K562 (cell line): ENCODE data around the gene CACNB1. TPM values are rescaled to one million over a fixed set of nuclear protein-coding genes. Genes with fewer than 3 reads are reported as not detected.

Experiments used
- CREB5 ChIP-seq: fragments of 250-450 bp; sonication (Bioruptor Pico); IDR thresholded peaks from 2 replicates; pipeline ENCODE4 v1.5.0; 2020; ENCODE audit warnings: mild to moderate bottlenecking
- CTCF ChIP-seq, 3 experiments: IDR thresholded peaks in 2 of 3; conservative IDR thresholded peaks in 1 of 3; 2 replicates each; pipeline ENCODE4 v1.5.1; 2011 to 2012; ENCODE audit warnings: low read length in 3 of 3, mild to moderate bottlenecking in 3 of 3, control low read depth in 2 of 3, improper control_type of control experiment in 1 of 3, inconsistent platforms in 1 of 3, low read depth in 1 of 3, mixed read lengths in 1 of 3, moderate library complexity in 1 of 3; ENCODE audit not compliant: insufficient read depth in 2 of 3
- HES1 ChIP-seq: fragments of 450-650 bp; IDR thresholded peaks from 2 replicates; pipeline ENCODE4 v1.6.1; 2016; ENCODE audit warnings: low read depth, mild to moderate bottlenecking, moderate library complexity
- MAZ ChIP-seq, 2 experiments: fragments of 450-650 bp in 1 of 2; sonication (generic) in 1 of 2; formaldehyde crosslinking; IDR thresholded peaks in 1 of 2; conservative IDR thresholded peaks in 1 of 2; 2 replicates each; pipeline versions ENCODE4 v1.4.0 to v1.5.0; 2020; ENCODE audit warnings: mild to moderate bottlenecking in 1 of 2, missing genetic modification reagents in 1 of 2
- PRPF4 ChIP-seq: fragments of 200-400 bp; formaldehyde crosslinking; IDR thresholded peaks from one replicate; pipeline ENCODE4 v1.6.1; 2017; ENCODE audit warnings: low read length, low read depth, mild to moderate bottlenecking; ENCODE audit not compliant: insufficient read depth, poor library complexity, severe bottlenecking
- RAD21 ChIP-seq, 2 experiments: fragments of 250-450 bp in 1 of 2; fragments of 450-650 bp in 1 of 2; sonication (Bioruptor Pico) in 1 of 2; formaldehyde crosslinking in 1 of 2; IDR thresholded peaks in 1 of 2; conservative IDR thresholded peaks in 1 of 2; 2 replicates each; pipeline versions ENCODE4 v1.4.0 to v1.8.0; 2020 to 2022; ENCODE audit warnings: mild to moderate bottlenecking in 2 of 2, moderate library complexity in 1 of 2
- RB1 ChIP-seq: fragments of 450-650 bp; IDR thresholded peaks from 2 replicates; pipeline ENCODE4 v1.6.1; 2017; ENCODE audit warnings: low read depth, mild to moderate bottlenecking
- REST ChIP-seq, 2 experiments: fragments of 450-650 bp; formaldehyde crosslinking in 1 of 2; IDR thresholded peaks; 2 replicates each; pipeline versions ENCODE4 v1.4.0 to v1.6.1; 2014 to 2020; ENCODE audit warnings: mild to moderate bottlenecking in 2 of 2, borderline replicate concordance in 1 of 2, low read depth in 1 of 2
- SMAD4 ChIP-seq: fragments of 250-450 bp; sonication (Bioruptor Pico); conservative IDR thresholded peaks from 2 replicates; pipeline ENCODE4 v1.8.0; 2021; ENCODE audit warnings: inconsistent platforms, mild to moderate bottlenecking, moderate library complexity
- STAG1 ChIP-seq: sonication (generic); formaldehyde crosslinking; IDR thresholded peaks from 2 replicates; pipeline ENCODE4 v1.5.0; 2020; ENCODE audit warnings: missing genetic modification reagents, borderline replicate concordance
- XRCC5 ChIP-seq: fragments of 200-400 bp; formaldehyde crosslinking; IDR thresholded peaks from 2 replicates; pipeline ENCODE4 v1.6.1; 2017; ENCODE audit warnings: low read depth, mild to moderate bottlenecking, low read length
- ZBTB7A ChIP-seq: IDR thresholded peaks from 2 replicates; pipeline ENCODE4 v1.6.1; 2011; ENCODE audit warnings: low read depth, mild to moderate bottlenecking, low read length, moderate library complexity, borderline replicate concordance; ENCODE audit not compliant: control insufficient read depth
- polyA plus RNA-seq, 8 experiments: library from polyadenylated mRNA; depleted of rRNA in 4 of 8; stranded (reverse) in 5 of 8; unstranded in 3 of 8; fragments of >200 nt; fragmentation: Nextera tagmentation in 2 of 8; fragmentation: Illumina TruSeq in 1 of 8; extraction: Ambion mirVana in 2 of 8; extraction: Trizol in 1 of 8; gene quantifications; 2 replicates each; pipeline versions ENCODE4 v1.2.1 to v1.2.3, GENCODE V29; 2011 to 2014; ENCODE audit warnings: inconsistent platforms in 1 of 8, missing spikeins in 1 of 8
- total RNA-seq, 7 experiments: library from RNA; depleted of rRNA in 6 of 7; stranded (reverse); fragments of >200 nt in 6 of 7; fragmentation: Illumina TruSeq in 2 of 7; extraction: Trizol in 2 of 7; gene quantifications; 2 replicates each; pipeline versions ENCODE4 v1.2.1 to v1.2.3, GENCODE V29; 2011 to 2021; ENCODE audit warnings: low replicate concordance in 1 of 7

CACNB1 gene
- total and polyA plus RNA-seq, 9 of the 15 experiments (the other 6 are each of a cell fraction or from before 2014, with no cell fraction given), result 0.08 to 7.4 (median 3.0) TPM

- no peak for TF ChIP-seq CREB5 (CRISPR knock-in tag)
- peak; percentile 57; the same call in 1 of the 2 replicates for TF ChIP-seq STAG1
- peak; percentile 43 to 67 for TF ChIP-seq RAD21 (CRISPR knock-in tag; conservative IDR thresholded peaks at IDR 0.05 in 1 of 2, IDR thresholded peaks at IDR 0.05 in 1 of 2)
- TF ChIP-seq CTCF (IDR thresholded peaks at IDR 0.05 in 2 of 3, conservative IDR thresholded peaks at IDR 0.05 in 1 of 3; ENCODE audit: insufficient read depth in 2 of 3, low read depth in 1 of 3, low read length in 3 of 3), result peak; percentile 83 to 90 (median 86)
- TF ChIP-seq RB1, result peak; percentile 57; the same call in 1 of the 2 replicates
- 0 out of 2 replicates have a peak, but pooled peaks have one; percentile 4 for TF ChIP-seq SMAD4
- no peak for TF ChIP-seq HES1
- TF ChIP-seq PRPF4, result no peak
- peak in 1 of 2 experiments; percentile 84; a peak in 2 of 4 replicates for TF ChIP-seq MAZ (CRISPR knock-in tag; conservative IDR thresholded peaks at IDR 0.05 in 1 of 2, IDR thresholded peaks at IDR 0.05 in 1 of 2)
- peak; percentile 52; the same call in 1 of the 2 replicates for TF ChIP-seq REST (IDR thresholded peaks at IDR 0.05; ENCODE audit: borderline replicate concordance)
- no peak for TF ChIP-seq REST (CRISPR knock-in tag; IDR thresholded peaks at IDR 0.05; ENCODE audit: low read depth)
- TF ChIP-seq XRCC5, result 0 out of 2 replicates have a peak, but pooled peaks have one; percentile 18
- peak; percentile 97 for TF ChIP-seq ZBTB7A
These were observed 22.4 kb downstream of the CACNB1 start (continued) for GRCh38 chr17:39174920-39175694.
